Ishikawa (cell line): ENCODE results near the gene INCENP.

Source experiments
- CEBPB ChIP-seq: IDR thresholded peaks from 2 replicates; pipeline ENCODE4 v1.6.1; 2012
- CREB1 ChIP-seq: IDR thresholded peaks from 2 replicates; pipeline ENCODE4 v1.6.1; 2012; ENCODE audit warnings: low read depth
- EGR1 ChIP-seq: IDR thresholded peaks from 2 replicates; pipeline ENCODE4 v1.6.1; 2012
- EP300 ChIP-seq: IDR thresholded peaks from 2 replicates; pipeline ENCODE4 v1.6.1; 2012; ENCODE audit warnings: borderline replicate concordance
- FOXM1 ChIP-seq: IDR thresholded peaks from 2 replicates; pipeline ENCODE4 v1.6.1; 2012; ENCODE audit warnings: low read depth, borderline replicate concordance
- MAX ChIP-seq: IDR thresholded peaks from 2 replicates; pipeline ENCODE4 v1.6.1; 2012
- NFIC ChIP-seq: IDR thresholded peaks from 2 replicates; pipeline ENCODE4 v1.6.1; 2012
- RAD21 ChIP-seq: IDR thresholded peaks from 2 replicates; pipeline ENCODE4 v1.6.1; 2012; ENCODE audit warnings: low read depth
- REST ChIP-seq: IDR thresholded peaks from 2 replicates; pipeline ENCODE4 v1.6.1; 2012; ENCODE audit warnings: low read depth, mild to moderate bottlenecking
- TAF1 ChIP-seq: IDR thresholded peaks from 2 replicates; pipeline ENCODE4 v1.6.1; 2012; ENCODE audit warnings: low read depth, mild to moderate bottlenecking
- TCF12 ChIP-seq: IDR thresholded peaks from 2 replicates; pipeline ENCODE4 v1.6.1; 2012; ENCODE audit warnings: low read depth
- TEAD4 ChIP-seq: IDR thresholded peaks from 2 replicates; pipeline ENCODE4 v1.6.1; 2012
- YY1 ChIP-seq: IDR thresholded peaks from 2 replicates; pipeline ENCODE4 v1.6.1; 2012; ENCODE audit warnings: low read depth
- ZBTB7A ChIP-seq: IDR thresholded peaks from 2 replicates; pipeline ENCODE4 v1.6.1; 2012; ENCODE audit warnings: low read depth
- TF ChIP-seq, protein P1 (sequence below): IDR thresholded peaks from 2 replicates; pipeline ENCODE4 v1.6.1; 2012

INCENP gene

GRCh38 chr11:62137276-62137861 lies 13.6 kb downstream of the INCENP start:
- TF ChIP-seq EGR1 = no peak
- TF ChIP-seq EP300 = no peak
- TF ChIP-seq YY1 = no peak

- TF ChIP-seq TEAD4 (no peak), EP300 (no peak), ZBTB7A (no peak), TAF1 (no peak), CREB1 (no peak)
Observed at GRCh38 chr11:62137881-62138629, 14.2 kb downstream of the INCENP start.

- TF ChIP-seq REST = no peak
- TF ChIP-seq TCF12 = no peak
- no peak for TF ChIP-seq EP300
- no peak for TF ChIP-seq MAX
- no peak for TF ChIP-seq YY1
- TF ChIP-seq, protein P1, sequence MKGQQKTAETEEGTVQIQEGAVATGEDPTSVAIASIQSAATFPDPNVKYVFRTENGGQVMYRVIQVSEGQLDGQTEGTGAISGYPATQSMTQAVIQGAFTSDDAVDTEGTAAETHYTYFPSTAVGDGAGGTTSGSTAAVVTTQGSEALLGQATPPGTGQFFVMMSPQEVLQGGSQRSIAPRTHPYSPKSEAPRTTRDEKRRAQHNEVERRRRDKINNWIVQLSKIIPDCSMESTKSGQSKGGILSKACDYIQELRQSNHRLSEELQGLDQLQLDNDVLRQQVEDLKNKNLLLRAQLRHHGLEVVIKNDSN = no peak
- TF ChIP-seq TAF1 = no peak
- TF ChIP-seq NFIC = no peak
- TF ChIP-seq EGR1 = no peak
- TF ChIP-seq ZBTB7A = no peak
- TF ChIP-seq CEBPB = no peak
- TF ChIP-seq TEAD4 = no peak
- no peak for TF ChIP-seq CREB1
Observed at GRCh38 chr11:62138630-62139425, 15.0 kb downstream of the INCENP start.

GRCh38 chr11:62139526-62140303 lies 15.9 kb downstream of the INCENP start:
- no peak for TF ChIP-seq EGR1
- no peak for TF ChIP-seq FOXM1
- TF ChIP-seq REST = no peak
- TF ChIP-seq, protein P1 = no peak
- no peak for TF ChIP-seq RAD21
- no peak for TF ChIP-seq TCF12
- TF ChIP-seq YY1 = no peak
- TF ChIP-seq TEAD4 = no peak
- no peak for TF ChIP-seq TAF1
- TF ChIP-seq CREB1 = no peak
- TF ChIP-seq EP300 = no peak
- no peak for TF ChIP-seq ZBTB7A
- no peak for TF ChIP-seq CEBPB
- TF ChIP-seq NFIC = no peak
- TF ChIP-seq MAX = no peak
